Lung microvascular endothelial cell (primary cell): ENCODE measurements around the gene PIGM. TPM values are rescaled to one million over a fixed set of nuclear protein-coding genes. Genes with fewer than 3 reads are reported as not detected.

Experiments used
- DNase-seq, 2 donors: peaks; one replicate each; pipeline versions ENCODE4 v3.0.0 to v3.0.0-alpha.2; 2010; ENCODE audit warnings: low read depth in 2 of 2
- total RNA-seq: library from RNA; depleted of rRNA; stranded (reverse); fragments of >200 nt; gene quantifications from 2 replicates; pipeline ENCODE4 v1.2.1, GENCODE V29; 2014

PIGM gene
- total RNA-seq, 1 donor from 2014 or later = 3.4 TPM

- no peak for DNase-seq
Measured at GRCh38 chr1:159989581-159989980, 42.2 kb downstream of the PIGM start.

DNA sequence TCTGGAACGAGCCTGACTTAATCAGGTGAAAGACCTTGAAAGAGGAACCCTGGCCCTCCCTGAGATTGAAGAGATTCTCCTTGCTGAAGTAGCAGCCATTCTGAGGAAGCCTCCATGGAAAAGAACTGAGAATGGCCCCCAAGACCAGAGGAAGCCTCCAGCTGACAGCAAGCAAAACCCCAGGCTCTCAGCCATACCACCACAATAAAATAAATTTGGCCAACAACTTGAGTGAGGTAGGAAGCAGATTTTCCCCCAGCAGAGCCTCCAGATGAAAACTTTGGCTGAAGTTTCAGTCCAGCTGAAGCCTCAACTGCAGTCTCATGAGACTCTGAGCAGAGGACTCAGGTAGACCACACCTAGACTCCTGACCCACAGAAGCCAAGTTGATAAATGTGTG, 43.8 kb downstream of the PIGM start:
- no peak for DNase-seq

GRCh38 chr1:159987186-159987585, 44.6 kb downstream of the PIGM start:
- no peak for DNase-seq

DNA sequence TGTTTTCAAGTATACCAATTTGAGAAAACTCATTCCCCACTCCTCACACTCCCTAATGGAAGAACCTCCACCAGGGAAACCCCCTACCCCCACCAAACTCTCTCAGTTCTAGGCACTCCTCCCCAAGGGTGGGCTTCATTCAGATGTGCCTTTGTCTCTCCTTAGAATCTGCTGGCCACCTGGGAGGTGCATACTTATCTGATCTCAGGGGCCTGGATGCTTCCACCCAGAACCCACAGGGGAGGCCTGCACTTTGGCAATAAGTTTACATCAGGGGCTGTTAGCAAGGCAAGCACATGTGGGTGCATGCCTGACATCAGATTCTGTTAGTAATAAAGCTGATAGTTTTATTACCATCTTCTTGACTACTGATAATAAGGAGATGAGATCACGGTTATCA, 45.3 kb downstream of the PIGM start:
- DNase-seq = no peak

- DNase-seq = no peak
Measured at GRCh38 chr1:159986093-159986492, 45.7 kb downstream of the PIGM start.

GRCh38 chr1:159985473-159985872, 46.3 kb downstream of the PIGM start:
- no peak for DNase-seq

DNA sequence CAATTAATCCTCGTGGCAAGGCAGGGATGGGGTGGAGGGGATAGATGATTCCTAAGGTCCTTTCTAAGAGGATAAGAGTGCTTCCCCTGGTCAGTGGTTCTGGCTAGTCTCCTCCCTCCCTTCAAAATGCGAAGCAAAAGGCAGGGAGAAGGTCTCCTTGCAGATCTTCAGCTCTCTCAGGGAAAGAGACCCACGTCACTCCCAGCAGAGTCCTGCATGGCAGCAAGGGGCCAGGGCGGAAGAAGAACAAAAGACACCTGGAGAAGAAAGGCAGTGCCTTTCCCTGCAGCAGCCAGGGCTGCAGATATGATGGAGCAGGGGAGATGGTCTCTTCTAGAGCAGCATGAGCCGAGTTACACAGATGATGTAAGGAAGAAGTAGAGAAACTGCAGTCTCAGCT, 48.1 kb downstream of the PIGM start:
- no peak for DNase-seq

DNA sequence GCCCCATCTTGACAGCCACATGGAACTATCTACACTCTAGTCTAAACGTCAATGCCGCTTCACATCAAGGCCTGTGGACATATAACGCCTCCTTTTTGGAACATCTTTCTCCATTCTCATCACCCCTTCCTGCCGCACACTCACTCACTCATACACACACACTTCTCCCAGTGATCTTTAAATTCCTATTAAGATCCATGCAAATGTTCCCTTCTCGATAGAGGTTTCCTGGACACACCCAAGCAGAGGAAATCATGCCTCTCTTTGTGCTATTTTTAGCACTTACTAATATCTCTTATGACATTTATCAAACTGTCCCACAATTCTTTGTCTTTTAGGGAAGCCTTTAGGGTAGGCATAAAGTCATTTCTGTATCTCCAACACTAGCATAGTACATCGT, 49.5 kb downstream of the PIGM start:
- DNase-seq = no peak

DNA sequence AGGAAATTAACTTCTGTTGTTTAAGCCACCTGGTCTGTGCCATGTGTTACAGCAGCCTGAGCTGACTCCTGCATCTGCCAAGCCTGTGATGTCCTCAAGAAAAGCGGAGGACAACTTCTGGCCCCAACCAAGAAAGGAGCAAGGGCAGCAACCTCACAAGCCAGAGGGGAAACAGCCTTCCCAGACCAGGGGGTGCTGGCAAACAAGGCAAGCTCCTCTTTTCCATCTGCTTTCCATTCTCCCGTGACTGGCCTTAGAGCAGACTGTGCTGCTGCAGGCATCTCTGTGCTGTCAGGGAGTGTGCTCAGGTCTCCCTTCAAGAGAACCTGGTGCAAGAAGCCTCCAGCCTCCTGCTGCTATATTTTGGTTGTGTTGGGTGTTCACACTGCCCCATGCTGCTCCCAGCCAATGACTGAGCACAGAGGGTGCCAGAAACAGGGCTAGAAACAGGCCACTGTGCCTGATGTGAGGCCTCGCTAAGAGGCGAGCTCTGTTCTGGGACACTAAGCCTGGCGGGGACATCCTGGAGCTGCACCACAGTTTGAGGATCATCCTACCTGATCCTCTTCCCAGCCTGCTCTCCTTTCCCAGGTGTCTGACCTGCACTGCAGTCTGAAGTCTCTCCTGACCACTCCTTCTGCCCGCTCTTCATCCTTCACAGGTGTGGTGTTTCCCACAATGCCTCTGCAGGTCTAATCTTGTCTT, 50.3 kb downstream of the PIGM start:
- no peak for DNase-seq

GRCh38 chr1:159980786-159981185, 51.0 kb downstream of the PIGM start:
- no peak for DNase-seq

DNA sequence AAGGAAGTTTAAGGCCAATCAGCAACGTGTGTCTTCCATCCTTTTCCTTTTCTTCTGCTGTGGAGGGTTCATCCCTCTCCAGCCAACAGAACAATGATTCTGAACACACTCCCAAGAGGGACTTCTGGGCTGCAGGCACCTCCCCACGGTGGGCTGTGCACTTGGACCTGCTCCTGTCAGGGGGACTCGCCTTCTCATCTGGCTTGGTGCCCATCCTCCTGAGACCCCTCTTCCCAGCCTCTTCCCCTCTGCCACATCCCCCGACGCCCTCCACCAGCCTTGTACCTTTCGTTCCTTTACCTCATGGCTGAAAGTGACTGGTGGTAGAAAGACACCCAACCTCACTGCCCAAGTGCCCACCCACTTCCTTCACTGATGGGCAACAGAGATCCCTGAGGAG, 51.7 kb downstream of the PIGM start:
- no peak for DNase-seq

DNA sequence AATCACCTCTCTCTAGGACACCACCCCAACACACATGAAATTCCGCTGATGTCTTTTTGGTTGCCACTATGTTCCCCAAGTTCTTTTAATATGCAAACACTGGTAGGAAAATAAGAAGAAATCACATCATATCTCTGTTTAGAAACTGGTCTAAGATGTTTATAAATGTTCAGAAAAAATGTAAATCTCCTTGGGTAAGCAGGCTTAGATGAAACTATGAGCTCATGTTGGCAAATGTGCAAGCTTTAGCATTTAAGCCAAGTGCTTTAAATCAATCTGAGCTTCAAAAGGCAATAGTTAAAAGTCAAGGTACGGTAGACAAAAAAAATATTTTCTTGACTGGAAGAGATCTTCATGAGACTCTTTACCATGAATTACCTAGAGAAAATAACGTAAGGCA, 52.5 kb downstream of the PIGM start:
- DNase-seq = no peak

DNA sequence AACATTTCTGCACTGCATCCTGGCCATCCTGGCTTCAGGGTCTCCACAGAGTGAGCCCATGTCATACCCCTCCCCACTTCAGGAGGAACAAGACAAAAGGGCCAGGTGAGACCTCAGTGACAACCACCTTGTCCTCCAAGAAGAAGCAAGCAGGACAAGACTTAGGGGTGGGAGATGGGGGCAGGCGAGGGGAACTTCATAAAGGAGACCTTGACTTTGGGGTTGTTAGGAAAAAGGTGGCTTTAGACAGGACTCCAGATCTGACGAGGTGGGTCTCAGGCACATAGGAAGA, 53.7 kb downstream of the PIGM start:
- no peak for DNase-seq

GRCh38 chr1:159977364-159978106, 54.3 kb downstream of the PIGM start:
- no peak for DNase-seq

Other genes starting within 250 kb of the PIGM start
- gene FCRL6, start 229.6 kb downstream of the PIGM start, total RNA-seq = not detected in 2 replicates
- not detected in 2 replicates for gene SLAMF8, start 205.1 kb downstream of the PIGM start, total RNA-seq
- not detected in 2 replicates for gene VSIG8, start 169.3 kb downstream of the PIGM start, total RNA-seq
- under 0.01 and 0.22 TPM in 2 replicates for gene CFAP45, start 131.8 kb downstream of the PIGM start, total RNA-seq
- 59.1 and 165 TPM in 2 replicates for gene TAGLN2, start 106.5 kb downstream of the PIGM start, total RNA-seq
- gene IGSF9, start 86.4 kb downstream of the PIGM start, total RNA-seq = under 0.01 TPM in 1 of 2 replicates, not detected in the other
- not detected in 2 replicates for gene SLAMF9, start 77.8 kb downstream of the PIGM start, total RNA-seq
- not detected in 2 replicates for gene KCNJ10, start 38.2 kb upstream of the PIGM start, total RNA-seq
- gene KCNJ9, start 49.5 kb upstream of the PIGM start, total RNA-seq = not detected in 2 replicates
- gene IGSF8, start 66.6 kb upstream of the PIGM start, total RNA-seq = 4.6 and 10.3 TPM in 2 replicates
- gene ATP1A2, start 83.8 kb upstream of the PIGM start, total RNA-seq = not detected in 2 replicates
- gene ATP1A4, start 119.6 kb upstream of the PIGM start, total RNA-seq = not detected in 2 replicates
- gene CASQ1, start 158.6 kb upstream of the PIGM start, total RNA-seq = not detected in 2 replicates
- 36.2 and 60.7 TPM in 2 replicates for gene PEA15, start 173.4 kb upstream of the PIGM start, total RNA-seq
- gene DCAF8, start 230.6 kb upstream of the PIGM start, total RNA-seq = 46.6 and 51.6 TPM in 2 replicates